SJCRH30 (cell line): ENCODE results near the gene TMEM235. TPM values are rescaled to one million over a fixed set of nuclear protein-coding genes. Genes with fewer than 3 reads are reported as not detected.
"Not testable (repeated sequence)": the region's sequence is repeated elsewhere in the genome, so short reads cannot be mapped to it uniquely, and the experiment has no call there.

ENCODE experiments used
- DNase-seq, 2 experiments: peaks; one replicate each; pipeline ENCODE4 v3.0.0-alpha.2; 2015 to 2020
- H3K27ac ChIP-seq: fragments of 250-450 bp; sonication (Bioruptor Pico); 2 replicates; pipeline ENCODE4 v1.5.1; 2020; ENCODE audit warnings: mild to moderate bottlenecking, moderate library complexity
- H3K27me3 ChIP-seq: fragments of 250-450 bp; sonication (Bioruptor Pico); 2 replicates; pipeline ENCODE4 v1.5.1; 2020; ENCODE audit warnings: mild to moderate bottlenecking, moderate library complexity
- H3K36me3 ChIP-seq: fragments of 250-450 bp; sonication (Bioruptor Pico); 2 replicates; pipeline ENCODE4 v1.5.1; 2020; ENCODE audit warnings: mild to moderate bottlenecking, moderate library complexity
- H3K4me1 ChIP-seq: fragments of 250-450 bp; sonication (Bioruptor Pico); 2 replicates; pipeline ENCODE4 v1.5.1; 2020; ENCODE audit warnings: mild to moderate bottlenecking, moderate library complexity
- H3K4me3 ChIP-seq: fragments of 250-450 bp; sonication (Bioruptor Pico); 2 replicates; pipeline ENCODE4 v1.5.1; 2020; ENCODE audit warnings: mild to moderate bottlenecking, moderate library complexity
- H3K9me3 ChIP-seq: fragments of 250-450 bp; sonication (Bioruptor Pico); replicated peaks from 2 replicates; pipeline ENCODE4 v1.5.1; 2020; ENCODE audit warnings: mild to moderate bottlenecking, moderate library complexity
- total RNA-seq: library from RNA; depleted of rRNA; stranded (reverse); fragments of >200 nt; shearing (Covaris generic); gene quantifications from 2 replicates; pipeline ENCODE4 v1.2.3, GENCODE V29; 2014

The TMEM235 gene
- total RNA-seq, 1 experiment from 2014 or later = 0.10 TPM

DNA sequence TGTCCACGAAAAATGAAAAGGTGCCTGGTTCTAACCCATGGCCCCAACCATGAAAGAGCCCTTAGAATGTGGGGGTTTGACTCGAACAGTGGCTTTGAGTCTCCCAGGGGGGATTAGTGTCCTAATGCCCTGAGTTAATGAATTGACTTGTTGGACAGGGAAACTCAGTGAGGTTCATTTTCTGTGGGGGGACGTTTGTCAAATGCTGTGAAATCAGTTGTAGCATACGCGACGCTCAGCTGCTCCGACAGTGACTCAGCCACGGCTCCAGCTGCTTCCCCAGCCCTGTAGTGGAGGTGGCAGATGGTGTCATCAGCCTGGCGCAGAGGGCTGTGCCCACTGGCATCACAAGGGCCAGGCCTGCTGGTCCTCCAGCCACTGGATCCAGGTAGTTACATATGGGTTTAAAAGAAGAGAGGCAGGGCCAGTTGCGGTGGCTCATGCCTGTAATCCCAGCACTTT is 3.9 kb upstream of the TMEM235 start:
- Histone ChIP-seq H3K36me3 (peaks cover 28% of the 10 kb centered on the region), H3K27ac (peak overlapping the region; percentile 54), H3K9me3 (no peaks in the 10 kb centered on the region), H3K4me1 (peaks cover 27% of the 10 kb centered on the region), H3K27me3 (no peaks in the 10 kb centered on the region), H3K4me3 (no peak overlapping the region)
- peak; percentile 79 to 82 for DNase-seq

DNA sequence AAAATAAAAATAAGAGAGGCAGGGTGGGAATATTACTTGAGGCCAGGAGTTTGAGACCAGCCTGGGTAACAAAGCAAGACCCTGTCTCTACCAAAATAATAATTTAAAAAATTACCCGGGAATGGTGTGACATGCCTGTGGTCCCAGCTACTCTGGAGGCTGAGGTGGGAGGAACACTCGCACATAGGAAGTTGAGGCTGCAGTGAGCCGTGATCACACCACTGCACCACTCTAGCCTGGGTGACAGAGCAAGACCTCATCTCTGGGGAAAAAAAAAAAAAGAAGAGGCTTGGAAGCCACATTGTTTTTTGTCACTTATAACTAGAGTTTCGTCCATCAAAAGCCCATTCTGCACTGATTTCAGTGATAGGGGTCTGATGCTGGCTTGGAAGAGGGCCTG is 3.3 kb upstream of the TMEM235 start:
- no peak for DNase-seq
- Histone ChIP-seq H3K27me3 (no peaks in the 10 kb centered on the region), H3K4me3 (no peak overlapping the region), H3K4me1 (peaks cover 27% of the 10 kb centered on the region), H3K27ac (no peak overlapping the region), H3K9me3 (no peaks in the 10 kb centered on the region), H3K36me3 (peaks cover 21% of the 10 kb centered on the region)

DNA sequence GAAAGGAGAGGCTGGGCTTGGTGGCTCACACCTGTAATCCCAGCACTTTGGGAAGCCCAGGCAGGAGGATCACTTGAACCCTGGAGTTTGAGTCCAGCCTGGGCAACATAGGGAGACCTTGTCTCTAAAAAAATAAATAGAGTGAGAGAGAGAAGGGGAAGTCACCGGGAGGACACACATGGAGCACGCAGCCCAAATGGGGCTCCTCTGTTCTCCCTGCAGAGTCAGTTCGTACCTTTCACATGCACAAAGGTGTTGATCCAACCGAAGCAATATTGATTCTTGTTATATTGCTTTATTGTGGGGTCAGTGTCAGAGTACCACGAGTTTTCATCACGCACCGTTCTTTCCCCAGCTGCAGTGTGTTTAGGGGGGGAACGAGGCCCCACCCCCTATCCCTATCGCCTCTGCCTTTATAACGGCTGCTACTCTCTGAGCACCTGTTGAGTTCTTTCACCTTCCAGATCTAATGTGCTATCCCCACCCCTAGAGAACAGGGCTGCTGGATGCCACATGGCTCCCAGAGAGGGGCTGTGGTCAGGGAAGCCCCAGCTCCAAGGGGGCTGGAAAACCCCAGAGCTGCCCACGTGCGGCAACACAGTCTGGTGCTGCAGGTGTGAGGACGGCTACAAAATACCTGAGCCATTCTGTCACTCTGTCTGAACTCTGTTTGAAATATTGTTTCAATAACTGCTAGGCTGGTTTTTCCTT is 1.0 kb upstream of the TMEM235 start:
- peaks cover 27% of the 10 kb centered on the region for H3K4me1 ChIP-seq

GRCh38 chr17:78231991-78232858 is 794 bp downstream of the TMEM235 start:
- DNase-seq = no peak
- Histone ChIP-seq H3K27ac (no peak overlapping the region), H3K9me3 (no peaks in the 10 kb centered on the region), H3K36me3 (no peaks in the 10 kb centered on the region), H3K27me3 (no peaks in the 10 kb centered on the region), H3K4me1 (peaks cover 27% of the 10 kb centered on the region), H3K4me3 (no peak overlapping the region)

More for the DNA sequence above, 1.0 kb upstream of the TMEM235 start:
- H3K36me3 ChIP-seq = no peaks in the 10 kb centered on the region
- no peaks in the 10 kb centered on the region for H3K27me3 ChIP-seq
- H3K9me3 ChIP-seq = no peaks in the 10 kb centered on the region
- peak in 1 of 2 experiments; percentile 78 for DNase-seq
- no peak overlapping the region for H3K4me3 ChIP-seq
- H3K27ac ChIP-seq = no peak overlapping the region

DNA sequence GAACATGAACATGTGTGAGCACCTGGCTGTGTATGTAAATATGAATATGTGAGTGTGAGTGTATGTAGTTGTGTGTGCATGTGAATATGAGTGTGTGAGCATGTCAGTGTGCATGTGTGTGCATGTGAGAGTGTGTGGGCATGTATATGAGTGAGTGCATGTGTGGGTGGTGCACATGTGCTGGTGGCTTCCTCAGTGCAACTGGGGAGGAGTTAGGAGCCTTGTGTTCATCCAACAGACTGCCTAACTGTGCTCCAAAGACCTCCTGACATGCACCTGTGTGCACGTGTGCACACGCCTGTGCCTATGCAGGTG is 1.4 kb downstream of the TMEM235 start:
- no peak overlapping the region for H3K27ac ChIP-seq
- H3K4me3 ChIP-seq = no peak overlapping the region
- H3K36me3 ChIP-seq = no peaks in the 10 kb centered on the region
- H3K9me3 ChIP-seq = no peaks in the 10 kb centered on the region
- H3K27me3 ChIP-seq = no peaks in the 10 kb centered on the region
- no peak for DNase-seq
- H3K4me1 ChIP-seq = peaks cover 27% of the 10 kb centered on the region

DNA sequence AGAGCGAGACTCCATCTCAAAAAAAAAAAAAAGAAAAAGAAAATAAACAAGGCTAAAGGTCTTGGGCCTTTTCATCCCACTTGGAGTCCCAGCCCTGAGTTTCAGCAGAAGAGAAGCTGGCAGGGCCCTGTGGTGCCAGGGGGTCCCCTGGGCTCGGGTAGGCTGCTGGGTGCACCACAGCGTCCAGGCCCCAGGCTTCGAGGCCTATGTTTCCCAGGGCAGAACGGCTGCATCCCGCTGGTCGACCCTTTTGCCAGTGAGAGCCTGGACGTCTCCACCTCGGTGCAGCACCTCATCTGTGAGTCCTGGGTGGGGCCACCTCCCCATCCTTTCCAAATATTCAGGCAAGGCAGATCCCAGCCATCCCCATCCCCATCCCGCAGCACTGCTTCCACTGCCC is 2.2 kb downstream of the TMEM235 start:
- no peaks in the 10 kb centered on the region for H3K27me3 ChIP-seq
- H3K9me3 ChIP-seq = no peaks in the 10 kb centered on the region
- no peaks in the 10 kb centered on the region for H3K36me3 ChIP-seq
- DNase-seq = no peak
- H3K4me1 ChIP-seq = peaks cover 32% of the 10 kb centered on the region
- no peak overlapping the region for H3K4me3 ChIP-seq
- H3K27ac ChIP-seq = no peak overlapping the region

DNA sequence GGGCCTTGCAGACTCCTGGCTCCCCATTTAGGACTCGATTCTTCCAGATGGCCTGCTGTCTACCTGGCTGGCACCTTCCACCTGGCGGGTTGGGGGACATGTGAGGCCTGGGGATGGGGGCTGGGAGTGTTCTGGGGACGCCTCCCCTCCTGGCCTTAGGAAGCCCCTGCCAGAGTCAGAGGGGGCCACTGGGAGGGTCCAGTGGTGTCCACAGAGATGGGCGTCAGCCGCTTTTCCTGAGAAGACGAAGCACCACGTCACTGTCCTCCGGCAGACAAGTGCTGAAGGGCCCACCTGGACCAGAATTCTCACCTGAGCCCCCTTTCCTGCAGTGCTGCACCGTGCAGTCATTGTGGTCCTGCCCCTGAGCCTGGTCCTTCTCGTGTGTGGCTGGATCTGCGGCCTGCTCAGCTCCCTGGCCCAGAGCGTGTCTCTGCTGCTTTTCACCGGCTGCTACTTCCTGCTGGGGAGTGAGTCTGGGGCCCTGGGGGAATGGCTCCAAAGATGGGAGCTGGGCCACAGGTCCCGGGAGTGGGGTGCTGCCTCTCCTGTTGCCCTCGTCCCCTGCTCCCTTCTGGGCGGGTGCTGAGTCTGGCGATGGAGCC is 2.9 kb downstream of the TMEM235 start:
- Histone ChIP-seq H3K36me3 (no peaks in the 10 kb centered on the region), H3K4me1 (peaks cover 32% of the 10 kb centered on the region), H3K27me3 (no peaks in the 10 kb centered on the region), H3K4me3 (no peak overlapping the region), H3K27ac (no peak overlapping the region), H3K9me3 (no peaks in the 10 kb centered on the region)
- DNase-seq = no peak

- DNase-seq, H3K27me3 ChIP-seq, H3K27ac ChIP-seq, H3K36me3 ChIP-seq, H3K4me3 ChIP-seq, H3K9me3 ChIP-seq: not testable (repeated sequence)
- H3K4me1 ChIP-seq = peaks cover 32% of the 10 kb centered on the region
These were observed 3.6 kb downstream of the TMEM235 start for GRCh38 chr17:78235022-78235421.

DNA sequence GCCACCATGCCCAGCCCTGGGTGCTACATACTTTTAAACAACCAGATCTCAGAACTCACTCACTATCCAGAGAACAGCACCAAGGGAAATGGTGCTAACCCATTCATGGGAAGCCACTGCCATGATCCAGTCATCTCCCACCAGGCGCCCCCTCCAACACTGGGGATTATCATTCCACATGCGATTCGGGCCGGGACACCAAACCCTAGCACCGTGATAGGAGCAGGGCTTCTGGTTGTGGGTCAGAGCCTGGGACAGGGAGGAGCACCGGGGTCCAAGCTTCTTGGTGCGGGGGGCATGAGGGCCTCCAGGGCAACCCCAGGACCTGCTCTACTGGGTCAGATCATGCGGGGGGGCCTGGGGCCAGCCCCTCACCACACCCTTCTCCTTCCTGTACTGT is 4.5 kb downstream of the TMEM235 start:
- no peak overlapping the region for H3K4me3 ChIP-seq
- H3K36me3 ChIP-seq = no peaks in the 10 kb centered on the region
- no peak overlapping the region for H3K27ac ChIP-seq
- H3K9me3 ChIP-seq = no peaks in the 10 kb centered on the region
- H3K4me1 ChIP-seq = peaks cover 25% of the 10 kb centered on the region
- no peak for DNase-seq
- no peaks in the 10 kb centered on the region for H3K27me3 ChIP-seq

DNA sequence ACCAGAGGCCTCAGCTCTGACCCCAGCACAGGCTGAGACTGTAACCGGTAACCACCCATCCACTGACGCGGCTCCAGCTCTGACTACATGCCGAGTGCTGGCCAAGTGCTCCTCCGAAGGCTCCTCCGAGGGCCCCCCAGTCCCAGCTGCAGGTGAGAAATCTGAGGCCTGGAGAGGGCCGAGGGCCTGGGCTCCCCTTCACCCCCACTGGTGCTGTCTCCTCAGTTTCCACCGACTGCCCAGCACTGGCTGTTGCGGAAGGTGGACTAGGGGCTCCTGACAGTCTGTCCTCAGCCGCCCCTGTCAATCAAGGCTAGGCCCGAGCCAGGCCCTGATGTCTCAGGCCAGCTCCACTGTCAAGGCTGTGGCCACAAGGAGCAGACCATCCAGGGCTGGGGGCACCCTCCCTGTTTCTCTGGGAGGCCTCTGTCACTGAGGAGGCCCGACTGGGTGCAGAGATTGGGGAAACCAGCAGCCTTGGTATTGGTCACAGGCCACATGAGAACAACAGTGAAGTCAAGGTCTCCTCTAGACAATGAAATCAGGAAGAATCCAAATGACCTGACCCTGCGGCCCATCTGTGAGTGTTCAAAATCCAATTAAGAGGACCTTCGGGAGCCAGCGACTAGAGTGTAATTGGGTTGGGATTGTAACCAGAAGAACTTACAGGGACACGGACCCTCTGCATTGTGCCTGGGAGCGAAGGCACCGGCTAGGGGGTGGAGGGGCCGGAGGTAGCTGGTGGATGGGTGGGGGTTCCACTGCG is 5.1 kb downstream of the TMEM235 start:
- no peak overlapping the region for H3K4me3 ChIP-seq
- peaks cover 23% of the 10 kb centered on the region for H3K4me1 ChIP-seq
- no peak overlapping the region; the same call in 1 of the 2 replicates for H3K27ac ChIP-seq
- no peaks in the 10 kb centered on the region for H3K27me3 ChIP-seq
- peak; percentile 65 to 75 for DNase-seq
- no peaks in the 10 kb centered on the region for H3K36me3 ChIP-seq
- no peaks in the 10 kb centered on the region for H3K9me3 ChIP-seq

DNA sequence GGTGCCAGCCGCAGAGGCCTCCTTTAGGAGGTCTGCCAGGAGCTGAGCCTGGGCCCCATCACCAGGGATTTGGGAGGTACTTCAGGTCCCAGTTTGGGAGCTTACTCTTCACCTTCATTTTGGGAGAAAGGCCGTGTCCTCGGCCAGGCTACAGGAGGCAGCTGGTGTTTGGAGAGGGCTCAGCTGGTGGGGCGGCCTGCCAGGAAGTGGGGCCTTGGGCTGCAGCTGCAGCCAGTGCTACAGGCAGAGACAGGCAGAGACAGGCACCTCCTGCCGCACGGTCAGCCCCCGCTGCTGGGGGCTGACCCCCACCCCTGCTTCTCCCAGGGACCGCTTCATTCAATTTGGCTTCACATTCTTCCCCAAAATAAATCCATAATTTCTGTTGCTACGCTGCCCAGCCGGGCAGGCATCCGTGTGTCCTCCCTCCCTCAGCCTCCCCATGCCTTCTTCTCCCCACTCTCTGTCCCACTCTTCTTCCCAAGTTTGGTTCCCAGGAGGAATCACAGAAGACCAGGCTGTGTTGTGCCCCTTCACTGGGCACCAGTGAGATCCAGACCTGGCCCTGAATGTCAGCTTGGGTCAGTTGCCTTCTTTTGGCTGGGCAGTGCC is 6.1 kb downstream of the TMEM235 start:
- Histone ChIP-seq H3K4me3 (peak overlapping the region; percentile 9; the same call in 1 of the 2 replicates), H3K4me1 (peaks cover 30% of the 10 kb centered on the region), H3K9me3 (no peaks in the 10 kb centered on the region), H3K36me3 (no peaks in the 10 kb centered on the region), H3K27ac (peak overlapping the region; percentile 15; the same call in 1 of the 2 replicates), H3K27me3 (no peaks in the 10 kb centered on the region)
- peak; percentile 89 to 91 for DNase-seq

GRCh38 chr17:78238823-78239488 is 7.5 kb downstream of the TMEM235 start:
- Histone ChIP-seq H3K4me1 (peaks cover 37% of the 10 kb centered on the region), H3K27ac (no peak overlapping the region), H3K27me3 (no peaks in the 10 kb centered on the region), H3K36me3 (no peaks in the 10 kb centered on the region), H3K4me3 (no peak overlapping the region), H3K9me3 (no peaks in the 10 kb centered on the region)
- no peak for DNase-seq

GRCh38 chr17:78239489-78239931 is 8.1 kb downstream of the TMEM235 start:
- Histone ChIP-seq H3K4me3 (no peak overlapping the region), H3K36me3 (no peaks in the 10 kb centered on the region), H3K9me3 (no peaks in the 10 kb centered on the region), H3K27ac (no peak overlapping the region), H3K4me1 (peaks cover 37% of the 10 kb centered on the region), H3K27me3 (no peaks in the 10 kb centered on the region)
- DNase-seq = no peak
